Spleen (tissue), 11 donors: ENCODE data around the gene ITIH3. TPM values are rescaled to one million over a fixed set of nuclear protein-coding genes. Genes with fewer than 3 reads are reported as not detected.

Experiments
- DNase-seq: peaks from one replicate; pipeline ENCODE4 v3.0.0-alpha.2; 2020
- H3K27ac ChIP-seq, 8 donors: fragments of 200-600 bp; sonication (generic) in 7 of 8; 1 replicate in 4 of 8; 2 replicates in 4 of 8; pipeline versions ENCODE4 v1.5.0 to v1.8.0; 2016 to 2021; ENCODE audit warnings: inconsistent platforms in 4 of 8, mild to moderate bottlenecking in 4 of 8, moderate library complexity in 1 of 8
- H3K27me3 ChIP-seq, 7 donors: fragments of 200-600 bp; sonication (generic) in 6 of 7; replicated peaks in 1 of 7; 1 replicate in 4 of 7; 2 replicates in 3 of 7; pipeline versions ENCODE4 v1.5.0 to v1.8.0; 2016 to 2021; ENCODE audit warnings: inconsistent platforms in 3 of 7, mild to moderate bottlenecking in 1 of 7
- H3K36me3 ChIP-seq, 6 donors: fragments of 200-600 bp; sonication (generic) in 5 of 6; 1 replicate in 4 of 6; 2 replicates in 2 of 6; pipeline versions ENCODE4 v1.5.0 to v1.8.0; 2016 to 2021; ENCODE audit warnings: inconsistent platforms in 2 of 6
- H3K4me1 ChIP-seq, 6 donors: fragments of 200-600 bp; sonication (generic) in 5 of 6; 1 replicate in 3 of 6; 2 replicates in 3 of 6; pipeline versions ENCODE4 v1.5.0 to v1.8.0; 2016 to 2021; ENCODE audit warnings: inconsistent platforms in 3 of 6
- H3K4me3 ChIP-seq, 8 donors: fragments of 200-600 bp; sonication (generic) in 7 of 8; 1 replicate in 4 of 8; 2 replicates in 4 of 8; pipeline versions ENCODE4 v1.5.0 to v1.8.0; 2016 to 2021; ENCODE audit warnings: inconsistent platforms in 4 of 8, mild to moderate bottlenecking in 4 of 8, moderate library complexity in 2 of 8
- H3K9me3 ChIP-seq, 8 donors: fragments of 200-600 bp; sonication (generic) in 7 of 8; 1 replicate in 4 of 8; 2 replicates in 4 of 8; pipeline versions ENCODE4 v1.5.0 to v1.8.0; 2016 to 2021; ENCODE audit warnings: inconsistent platforms in 4 of 8
- POLR2A ChIP-seq, 3 donors: fragments of 450-650 bp; IDR thresholded peaks; one replicate each; pipeline ENCODE4 v1.5.1; 2017; ENCODE audit warnings: antibody characterized with exemption in 3 of 3, mild to moderate bottlenecking in 1 of 3
- POLR2AphosphoS5 ChIP-seq, 3 donors: sonication (generic); formaldehyde crosslinking; IDR thresholded peaks; one replicate each; pipeline ENCODE4 v1.5.1; 2017; ENCODE audit warnings: antibody characterized with exemption in 3 of 3
- WGBS, 5 donors: extraction: QIAGEN DNeasy Blood & Tissue Kit in 3 of 5; methylation state at CpG; one replicate each; pipeline versions ENCODE4 v1.1.5 to v1.1.7; 2013 to 2018; 5-methylcytosine and 5-hydroxymethylcytosine counted together
- intact Hi-C: fragments of 100-400 bp; cut with DNase I; formaldehyde crosslinking; loops from one replicate; pipeline ENCODE4 v1.15.0; 2023; ENCODE audit warnings: low total_unique reads
- polyA plus RNA-seq, 3 donors: library from polyadenylated mRNA; stranded (reverse); fragments of 200-250 nt; gene quantifications; one replicate each; pipeline ENCODE4 v1.2.1, GENCODE V29; 2013
- total RNA-seq, 7 donors: library from RNA; depleted of rRNA in 3 of 7; stranded (reverse); fragments of >200 nt in 3 of 7; fragmentation: NEBNext Ultra II Directional in 4 of 7; extraction: Animal tissue kit (Norgen Biotek cat#: 25700) in 4 of 7; gene quantifications; one replicate each; pipeline versions ENCODE4 v1.1.0 to v1.2.1, GENCODE V29; 2016 to 2021
- TF ChIP-seq, protein P1 (sequence below), 11 experiments: fragments of 200-600 bp in 7 of 11; fragments of 450-650 bp in 4 of 11; sonication (generic) in 4 of 11; IDR thresholded peaks in 8 of 11; conservative IDR thresholded peaks in 3 of 11; 1 replicate in 7 of 11; 2 replicates in 4 of 11; pipeline versions ENCODE4 v1.4.0 to v1.8.0; 2016 to 2021; ENCODE audit warnings: antibody characterized with exemption in 11 of 11, inconsistent platforms in 4 of 11, mild to moderate bottlenecking in 1 of 11
- donor health status: healthy with polysubstance abuse.
- donor health status: DM: no; HTN: no; CAD: no; lungs with moderate emphysema.
- donor health status: DM: no; HTN: no; CAD: no.
- donor health status: Bipolar disorder and iron deficiency.
- donor health status: healthy.
- donor health status: DM: no; HTN: no; CAD: no.
- donor health status: DM: yes; HTN: yes; CAD: no.

Gene ITIH3
- total and polyA plus RNA-seq, 10 donors, result 8.0 to 53.7 (median 16.5) TPM

DNA sequence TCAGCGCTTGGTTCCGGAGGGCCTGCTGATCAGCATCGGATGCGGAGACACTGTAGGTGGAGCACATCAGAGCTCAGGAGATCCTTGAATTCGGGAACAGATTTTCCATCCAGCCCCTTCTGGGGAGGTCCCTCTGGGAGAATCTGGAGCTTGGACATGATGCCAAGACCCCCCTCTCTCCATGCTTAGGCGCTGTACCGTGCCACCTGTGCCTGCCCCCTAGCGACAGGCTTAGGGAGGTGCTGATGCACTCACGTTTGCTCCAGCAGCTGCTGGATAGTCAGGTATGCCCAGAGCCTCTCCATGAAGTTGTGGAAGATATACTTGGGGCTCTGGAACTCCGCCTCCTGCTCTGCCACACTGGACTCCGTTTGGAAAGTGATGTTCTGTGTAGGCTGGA, 26.1 kb downstream of the ITIH3 start:
- H3K27me3 ChIP-seq, result no peaks in the 10 kb centered on the region
- H3K36me3 ChIP-seq, result peaks cover 0 to 74% (median 15%) of the 10 kb centered on the region in 6 donors
- TF ChIP-seq POLR2A (IDR thresholded peaks at IDR 0.05) (no peak), POLR2AphosphoS5 (IDR thresholded peaks at IDR 0.05) (no peak)
- TF ChIP-seq, protein P1, sequence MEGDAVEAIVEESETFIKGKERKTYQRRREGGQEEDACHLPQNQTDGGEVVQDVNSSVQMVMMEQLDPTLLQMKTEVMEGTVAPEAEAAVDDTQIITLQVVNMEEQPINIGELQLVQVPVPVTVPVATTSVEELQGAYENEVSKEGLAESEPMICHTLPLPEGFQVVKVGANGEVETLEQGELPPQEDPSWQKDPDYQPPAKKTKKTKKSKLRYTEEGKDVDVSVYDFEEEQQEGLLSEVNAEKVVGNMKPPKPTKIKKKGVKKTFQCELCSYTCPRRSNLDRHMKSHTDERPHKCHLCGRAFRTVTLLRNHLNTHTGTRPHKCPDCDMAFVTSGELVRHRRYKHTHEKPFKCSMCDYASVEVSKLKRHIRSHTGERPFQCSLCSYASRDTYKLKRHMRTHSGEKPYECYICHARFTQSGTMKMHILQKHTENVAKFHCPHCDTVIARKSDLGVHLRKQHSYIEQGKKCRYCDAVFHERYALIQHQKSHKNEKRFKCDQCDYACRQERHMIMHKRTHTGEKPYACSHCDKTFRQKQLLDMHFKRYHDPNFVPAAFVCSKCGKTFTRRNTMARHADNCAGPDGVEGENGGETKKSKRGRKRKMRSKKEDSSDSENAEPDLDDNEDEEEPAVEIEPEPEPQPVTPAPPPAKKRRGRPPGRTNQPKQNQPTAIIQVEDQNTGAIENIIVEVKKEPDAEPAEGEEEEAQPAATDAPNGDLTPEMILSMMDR (IDR thresholded peaks at IDR 0.05 in 8 of 11, conservative IDR thresholded peaks at IDR 0.05 in 3 of 11), result peak in 8 of 11 experiments; percentile 15 to 65 (median 49)
- H3K27ac ChIP-seq, result no peak overlapping the region
- WGBS, 5 donors, result 60 to 90% (median 68%) methylated on average over 5 to 11 of the region's 11 CpGs
- intact Hi-C loops, result no loop called here
- DNase-seq, result no peak
- H3K4me1 ChIP-seq, result no peaks in the 10 kb centered on the region
- H3K4me3 ChIP-seq, result no peak overlapping the region
- H3K9me3 ChIP-seq, result no peaks in the 10 kb centered on the region

- intact Hi-C loops, result no loop called here
- 92 to 98% (median 95%) methylated on average over 5 of the region's 5 CpGs for WGBS, 5 donors
These were observed 27.8 kb downstream of the ITIH3 start for GRCh38 chr3:52822363-52822762.

DNA sequence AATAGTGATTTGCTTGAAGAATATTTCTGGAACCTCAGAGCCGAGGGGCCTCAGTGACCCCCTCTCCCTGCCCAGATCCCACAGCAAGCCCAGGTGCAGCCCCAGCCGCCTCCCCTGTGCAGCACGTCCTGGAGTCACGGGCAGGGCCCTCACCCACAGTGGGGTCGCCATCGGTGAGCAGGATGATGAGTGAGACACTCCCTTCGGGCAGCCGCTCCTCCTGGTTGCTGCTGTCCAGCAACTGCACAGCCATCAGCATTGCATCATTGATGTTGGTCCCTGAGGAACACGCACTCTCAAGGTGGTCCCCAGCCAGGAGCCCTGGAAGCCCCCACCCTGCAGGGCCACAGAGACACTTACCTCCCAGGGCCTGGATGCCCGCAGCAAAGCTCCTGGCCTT, 29.4 kb downstream of the ITIH3 start:
- peaks cover 0 to 81% (median 15%) of the 10 kb centered on the region in 6 donors for H3K36me3 ChIP-seq
- no peaks in the 10 kb centered on the region for H3K9me3 ChIP-seq
- WGBS, 5 donors, result 87 to 100% (median 95%) methylated on average over 4 to 10 of the region's 10 CpGs
- H3K4me3 ChIP-seq, result no peak overlapping the region
- no peaks in the 10 kb centered on the region for H3K4me1 ChIP-seq
- TF ChIP-seq POLR2AphosphoS5 (IDR thresholded peaks at IDR 0.05), result no peak
- TF ChIP-seq, protein P1 (IDR thresholded peaks at IDR 0.05 in 8 of 11, conservative IDR thresholded peaks at IDR 0.05 in 3 of 11), result no peak
- no peak for TF ChIP-seq POLR2A (IDR thresholded peaks at IDR 0.05)
- no peak for DNase-seq
- H3K27ac ChIP-seq, result no peak overlapping the region
- no peaks in the 10 kb centered on the region for H3K27me3 ChIP-seq
- intact Hi-C loops, result no loop called here

More at GRCh38 chr3:52822363-52822762, 27.8 kb downstream of the ITIH3 start:
- no peaks in the 10 kb centered on the region for H3K9me3 ChIP-seq
- no peak for DNase-seq
- TF ChIP-seq, protein P1 (IDR thresholded peaks at IDR 0.05 in 8 of 11, conservative IDR thresholded peaks at IDR 0.05 in 3 of 11), result no peak
- TF ChIP-seq POLR2A (IDR thresholded peaks at IDR 0.05), result no peak
- TF ChIP-seq POLR2AphosphoS5 (IDR thresholded peaks at IDR 0.05), result no peak
- H3K4me3 ChIP-seq, result no peak overlapping the region
- H3K4me1 ChIP-seq, result no peaks in the 10 kb centered on the region
- no peak overlapping the region for H3K27ac ChIP-seq
- no peaks in the 10 kb centered on the region for H3K27me3 ChIP-seq
- peaks cover 0 to 81% (median 15%) of the 10 kb centered on the region in 6 donors for H3K36me3 ChIP-seq

- intact Hi-C loops, result no loop called here
- H3K27me3 ChIP-seq, result no peaks in the 10 kb centered on the region
- H3K27ac ChIP-seq, result no peak overlapping the region
- DNase-seq, result no peak
- 75 to 84% (median 77%) methylated on average over 9 of the region's 9 CpGs for WGBS, 5 donors
- H3K36me3 ChIP-seq, result peaks cover 0 to 66% (median 13%) of the 10 kb centered on the region in 6 donors
- H3K4me3 ChIP-seq, result no peak overlapping the region
- TF ChIP-seq POLR2AphosphoS5 (IDR thresholded peaks at IDR 0.05) (no peak), POLR2A (IDR thresholded peaks at IDR 0.05) (no peak)
- TF ChIP-seq, protein P1 (IDR thresholded peaks at IDR 0.05 in 8 of 11, conservative IDR thresholded peaks at IDR 0.05 in 3 of 11), result no peak
- no peaks in the 10 kb centered on the region for H3K4me1 ChIP-seq
- H3K9me3 ChIP-seq, result no peaks in the 10 kb centered on the region
These were observed 32.8 kb downstream of the ITIH3 start for GRCh38 chr3:52827441-52827840.
